ENCODE measurements around the gene C1QTNF6.

DNA sequence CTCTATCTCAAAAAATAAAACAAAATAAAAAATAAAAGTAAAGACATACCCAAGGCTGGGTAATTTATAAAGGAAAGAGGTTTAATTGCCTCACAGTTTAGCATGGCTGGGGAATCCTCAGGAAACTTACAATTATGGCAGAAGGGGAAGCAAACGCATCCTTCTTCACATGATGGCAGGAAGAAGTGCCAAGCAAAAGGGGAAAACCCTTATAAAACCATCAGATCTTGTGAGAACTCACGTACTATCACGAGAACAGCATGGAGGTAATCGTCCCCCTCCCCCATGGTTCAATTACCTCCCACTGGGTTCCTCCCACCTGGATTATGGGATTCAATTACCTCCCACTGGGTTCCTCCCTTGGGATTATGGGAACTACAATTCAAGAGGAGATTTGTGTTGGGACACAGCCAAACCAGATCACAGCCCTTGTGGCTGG, 32.5 kb upstream of the C1QTNF6 start:
- TF ChIP-seq, protein P1, sequence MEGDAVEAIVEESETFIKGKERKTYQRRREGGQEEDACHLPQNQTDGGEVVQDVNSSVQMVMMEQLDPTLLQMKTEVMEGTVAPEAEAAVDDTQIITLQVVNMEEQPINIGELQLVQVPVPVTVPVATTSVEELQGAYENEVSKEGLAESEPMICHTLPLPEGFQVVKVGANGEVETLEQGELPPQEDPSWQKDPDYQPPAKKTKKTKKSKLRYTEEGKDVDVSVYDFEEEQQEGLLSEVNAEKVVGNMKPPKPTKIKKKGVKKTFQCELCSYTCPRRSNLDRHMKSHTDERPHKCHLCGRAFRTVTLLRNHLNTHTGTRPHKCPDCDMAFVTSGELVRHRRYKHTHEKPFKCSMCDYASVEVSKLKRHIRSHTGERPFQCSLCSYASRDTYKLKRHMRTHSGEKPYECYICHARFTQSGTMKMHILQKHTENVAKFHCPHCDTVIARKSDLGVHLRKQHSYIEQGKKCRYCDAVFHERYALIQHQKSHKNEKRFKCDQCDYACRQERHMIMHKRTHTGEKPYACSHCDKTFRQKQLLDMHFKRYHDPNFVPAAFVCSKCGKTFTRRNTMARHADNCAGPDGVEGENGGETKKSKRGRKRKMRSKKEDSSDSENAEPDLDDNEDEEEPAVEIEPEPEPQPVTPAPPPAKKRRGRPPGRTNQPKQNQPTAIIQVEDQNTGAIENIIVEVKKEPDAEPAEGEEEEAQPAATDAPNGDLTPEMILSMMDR (IDR thresholded peaks at IDR 0.05; ENCODE audit: insufficient read depth, low read length) = no peak
- TF ChIP-seq, protein P2, sequence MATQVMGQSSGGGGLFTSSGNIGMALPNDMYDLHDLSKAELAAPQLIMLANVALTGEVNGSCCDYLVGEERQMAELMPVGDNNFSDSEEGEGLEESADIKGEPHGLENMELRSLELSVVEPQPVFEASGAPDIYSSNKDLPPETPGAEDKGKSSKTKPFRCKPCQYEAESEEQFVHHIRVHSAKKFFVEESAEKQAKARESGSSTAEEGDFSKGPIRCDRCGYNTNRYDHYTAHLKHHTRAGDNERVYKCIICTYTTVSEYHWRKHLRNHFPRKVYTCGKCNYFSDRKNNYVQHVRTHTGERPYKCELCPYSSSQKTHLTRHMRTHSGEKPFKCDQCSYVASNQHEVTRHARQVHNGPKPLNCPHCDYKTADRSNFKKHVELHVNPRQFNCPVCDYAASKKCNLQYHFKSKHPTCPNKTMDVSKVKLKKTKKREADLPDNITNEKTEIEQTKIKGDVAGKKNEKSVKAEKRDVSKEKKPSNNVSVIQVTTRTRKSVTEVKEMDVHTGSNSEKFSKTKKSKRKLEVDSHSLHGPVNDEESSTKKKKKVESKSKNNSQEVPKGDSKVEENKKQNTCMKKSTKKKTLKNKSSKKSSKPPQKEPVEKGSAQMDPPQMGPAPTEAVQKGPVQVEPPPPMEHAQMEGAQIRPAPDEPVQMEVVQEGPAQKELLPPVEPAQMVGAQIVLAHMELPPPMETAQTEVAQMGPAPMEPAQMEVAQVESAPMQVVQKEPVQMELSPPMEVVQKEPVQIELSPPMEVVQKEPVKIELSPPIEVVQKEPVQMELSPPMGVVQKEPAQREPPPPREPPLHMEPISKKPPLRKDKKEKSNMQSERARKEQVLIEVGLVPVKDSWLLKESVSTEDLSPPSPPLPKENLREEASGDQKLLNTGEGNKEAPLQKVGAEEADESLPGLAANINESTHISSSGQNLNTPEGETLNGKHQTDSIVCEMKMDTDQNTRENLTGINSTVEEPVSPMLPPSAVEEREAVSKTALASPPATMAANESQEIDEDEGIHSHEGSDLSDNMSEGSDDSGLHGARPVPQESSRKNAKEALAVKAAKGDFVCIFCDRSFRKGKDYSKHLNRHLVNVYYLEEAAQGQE (IDR thresholded peaks at IDR 0.05; ENCODE audit: insufficient replicate concordance, low read depth) = no peak
